Prostate gland (tissue), 2 donors: ENCODE data around the gene SNAPC2. TPM values are rescaled to one million over a fixed set of nuclear protein-coding genes. Genes with fewer than 3 reads are reported as not detected.

ENCODE experiments used
- DNase-seq: peaks from one replicate; pipeline ENCODE4 v3.0.0-alpha.2; 2019; ENCODE audit warnings: low spot score
- H3K27ac ChIP-seq, 2 donors: fragments of 200-600 bp; sonication (generic); 2 replicates each; pipeline ENCODE4 v1.5.1; 2017 to 2019
- H3K27me3 ChIP-seq: fragments of 200-600 bp; sonication (generic); replicated peaks from 2 replicates; pipeline ENCODE4 v1.5.1; 2019; ENCODE audit not compliant: insufficient read depth
- H3K36me3 ChIP-seq, 2 donors: fragments of 200-600 bp; sonication (generic); 1 replicate in 1 of 2; 2 replicates in 1 of 2; pipeline versions ENCODE4 v1.5.1 to v1.8.1; 2017 to 2019
- H3K4me1 ChIP-seq: fragments of 200-600 bp; sonication (generic); replicated peaks from 2 replicates; pipeline ENCODE4 v1.5.1; 2019
- H3K4me3 ChIP-seq, 2 donors: fragments of 200-600 bp; sonication (generic); 2 replicates each; pipeline ENCODE4 v1.5.1; 2017 to 2019
- H3K9me3 ChIP-seq: fragments of 200-600 bp; sonication (generic); 2 replicates; pipeline ENCODE4 v1.5.1; 2017
- CTCF ChIP-seq, 4 experiments: fragments of 200-600 bp in 2 of 4; fragments of 450-650 bp in 2 of 4; sonication (generic) in 2 of 4; IDR thresholded peaks; 1 replicate in 3 of 4; 2 replicates in 1 of 4; pipeline ENCODE4 v1.5.1; 2016 to 2019; ENCODE audit warnings: antibody characterized with exemption in 4 of 4, mild to moderate bottlenecking in 2 of 4, moderate library complexity in 2 of 4
- POLR2A ChIP-seq: fragments of 450-650 bp; IDR thresholded peaks from one replicate; pipeline ENCODE4 v1.6.1; 2016; ENCODE audit warnings: antibody characterized with exemption, mild to moderate bottlenecking
- POLR2AphosphoS5 ChIP-seq: sonication (generic); formaldehyde crosslinking; IDR thresholded peaks from one replicate; pipeline ENCODE4 v1.6.1; 2017; ENCODE audit warnings: antibody characterized with exemption
- WGBS: methylation state at CpG from one replicate; pipeline ENCODE4 v1.1.5; 2018; 5-methylcytosine and 5-hydroxymethylcytosine counted together
- intact Hi-C: fragments of 100-400 bp; cut with DNase I; formaldehyde crosslinking; loops from one replicate; pipeline ENCODE4 v1.14.2; 2022
- total RNA-seq, 2 donors: library from RNA; depleted of rRNA; stranded (reverse); fragments of >200 nt; gene quantifications; one replicate each; pipeline ENCODE4 v1.1.0, GENCODE V29; 2016

Gene SNAPC2
- total RNA-seq, 2 donors from 2014 or later, result 37.4 to 95.0 TPM

GRCh38 chr19:7905859-7906258 is 14.3 kb upstream of the SNAPC2 start:
- intact Hi-C loops, result no loop called here
- no peak for DNase-seq

GRCh38 chr19:7907122-7907521 is 13.0 kb upstream of the SNAPC2 start:
- WGBS, result 66% methylated on average over 19 of the region's 19 CpGs
- DNase-seq, result no peak
- intact Hi-C loops, result no loop called here
- TF ChIP-seq CTCF (IDR thresholded peaks at IDR 0.05) (no peak), POLR2AphosphoS5 (no peak), POLR2A (no peak)
- Histone ChIP-seq H3K36me3 (peaks cover 11 to 20% of the 10 kb centered on the region in 2 donors), H3K4me3 (no peak overlapping the region), H3K9me3 (no peaks in the 10 kb centered on the region), H3K27me3 (no peaks in the 10 kb centered on the region), H3K4me1 (peaks cover 15% of the 10 kb centered on the region), H3K27ac (no peak overlapping the region)

More at GRCh38 chr19:7905859-7906258, 14.3 kb upstream of the SNAPC2 start:
- no peak for TF ChIP-seq CTCF (IDR thresholded peaks at IDR 0.05)
- TF ChIP-seq POLR2A, result no peak
- TF ChIP-seq POLR2AphosphoS5, result no peak
- WGBS, result 83% methylated on average over 10 of the region's 10 CpGs
- no peaks in the 10 kb centered on the region for H3K9me3 ChIP-seq
- peaks cover 7 to 9% of the 10 kb centered on the region in 2 donors for H3K36me3 ChIP-seq
- no peaks in the 10 kb centered on the region for H3K27me3 ChIP-seq
- H3K27ac ChIP-seq, result no peak overlapping the region
- no peak overlapping the region for H3K4me3 ChIP-seq
- H3K4me1 ChIP-seq, result peaks cover 15% of the 10 kb centered on the region

- peaks cover 14% of the 10 kb centered on the region for H3K4me1 ChIP-seq
- H3K9me3 ChIP-seq, result no peaks in the 10 kb centered on the region
- H3K27me3 ChIP-seq, result no peaks in the 10 kb centered on the region
- intact Hi-C loops, result no loop called here
- H3K4me3 ChIP-seq, result no peak overlapping the region
- no peak for TF ChIP-seq POLR2AphosphoS5
- TF ChIP-seq CTCF (IDR thresholded peaks at IDR 0.05), result no peak
- no peak for TF ChIP-seq POLR2A
- no peak for DNase-seq
- H3K36me3 ChIP-seq, result peaks cover 11 to 24% of the 10 kb centered on the region in 2 donors
- H3K27ac ChIP-seq, result no peak overlapping the region
- WGBS, result 92% methylated on average over 11 of the region's 11 CpGs
Observed at GRCh38 chr19:7907544-7907943, 12.6 kb upstream of the SNAPC2 start.

- WGBS, result 83% methylated on average over 14 of the region's 14 CpGs
- no peak for DNase-seq
- TF ChIP-seq CTCF (IDR thresholded peaks at IDR 0.05), result no peak
- no peak for TF ChIP-seq POLR2A
- TF ChIP-seq POLR2AphosphoS5, result no peak
Observed at GRCh38 chr19:7908078-7908699, 11.9 kb upstream of the SNAPC2 start.

DNA sequence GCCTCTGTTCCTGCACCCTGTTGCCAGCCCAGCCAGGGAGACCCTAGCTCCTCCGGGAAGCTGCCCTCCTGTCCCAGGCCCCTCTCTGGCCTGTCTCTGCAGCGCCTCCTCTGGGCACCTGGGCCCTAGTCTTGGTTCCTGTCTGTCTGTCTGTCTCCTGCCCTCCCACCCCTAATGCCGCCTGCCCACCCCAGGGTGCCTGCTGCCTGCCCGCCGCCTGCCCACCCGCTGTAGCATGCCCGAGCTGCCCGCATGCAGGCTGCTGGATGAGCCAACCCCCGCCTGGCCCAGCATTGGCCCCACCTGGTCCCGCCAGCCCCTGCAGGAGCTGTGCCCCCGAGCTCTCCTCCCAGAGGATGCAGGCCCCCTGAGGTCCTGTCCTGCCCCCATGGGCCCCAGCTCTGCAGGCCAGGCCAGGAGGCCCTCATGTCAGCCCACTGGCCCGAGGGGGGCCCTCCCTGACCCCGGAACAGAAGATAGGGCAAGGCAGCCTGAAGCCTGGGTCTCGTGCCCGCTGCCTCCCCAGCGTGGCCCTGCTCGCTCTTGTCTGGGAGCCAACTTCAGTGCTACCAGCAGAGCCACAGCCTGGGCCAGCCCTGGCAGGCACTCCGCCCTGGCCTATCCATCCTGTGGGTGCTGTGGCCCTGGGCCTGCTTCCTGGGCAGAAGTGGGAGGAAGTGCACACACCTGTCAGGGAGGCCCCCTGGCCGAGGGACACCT is 11.2 kb upstream of the SNAPC2 start:
- Histone ChIP-seq H3K4me1 (peaks cover 12% of the 10 kb centered on the region), H3K27me3 (no peaks in the 10 kb centered on the region), H3K9me3 (no peaks in the 10 kb centered on the region), H3K36me3 (peaks cover 11 to 27% of the 10 kb centered on the region in 2 donors), H3K4me3 (no peak overlapping the region), H3K27ac (no peak overlapping the region)
- no peak for TF ChIP-seq POLR2AphosphoS5
- TF ChIP-seq CTCF (IDR thresholded peaks at IDR 0.05), result no peak
- TF ChIP-seq POLR2A, result no peak
- 82% methylated on average over 17 of the region's 19 CpGs for WGBS
- DNase-seq, result no peak
- intact Hi-C loops, result no loop called here

More at GRCh38 chr19:7908078-7908699, 11.9 kb upstream of the SNAPC2 start:
- Histone ChIP-seq H3K9me3 (no peaks in the 10 kb centered on the region), H3K36me3 (peaks cover 11 to 27% of the 10 kb centered on the region in 2 donors), H3K4me3 (no peak overlapping the region), H3K4me1 (peaks cover 12% of the 10 kb centered on the region), H3K27me3 (no peaks in the 10 kb centered on the region), H3K27ac (no peak overlapping the region)
- intact Hi-C loops, result no loop called here
